ENCODE measurements around the gene GINS2. TPM values are rescaled to one million over a fixed set of nuclear protein-coding genes. Genes with fewer than 3 reads are reported as not detected.

The GINS2 gene
- total RNA-seq, 1 donor from 2014 or later, result 53.7 TPM

DNA sequence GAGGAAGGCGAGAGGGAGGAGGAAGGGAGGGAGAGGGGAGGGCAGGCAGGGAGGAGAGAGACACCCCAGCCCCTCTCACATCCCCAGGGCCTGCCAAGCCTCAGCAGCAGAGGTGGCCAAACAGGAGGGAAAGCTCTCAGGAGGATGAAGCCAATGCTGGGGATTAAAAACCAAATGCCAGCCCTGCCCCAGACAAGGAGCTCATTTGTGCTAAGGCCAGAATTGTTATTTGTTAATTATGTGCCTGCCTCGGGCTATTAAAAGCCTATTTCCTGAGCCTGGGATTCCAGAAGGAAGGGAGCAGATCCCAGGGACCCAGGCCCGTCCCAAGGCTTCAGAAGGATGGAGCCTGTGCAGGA lies 27.9 kb upstream of the GINS2 start:
- intact Hi-C loops (cut with micrococcal nuclease), result no loop called here

DNA sequence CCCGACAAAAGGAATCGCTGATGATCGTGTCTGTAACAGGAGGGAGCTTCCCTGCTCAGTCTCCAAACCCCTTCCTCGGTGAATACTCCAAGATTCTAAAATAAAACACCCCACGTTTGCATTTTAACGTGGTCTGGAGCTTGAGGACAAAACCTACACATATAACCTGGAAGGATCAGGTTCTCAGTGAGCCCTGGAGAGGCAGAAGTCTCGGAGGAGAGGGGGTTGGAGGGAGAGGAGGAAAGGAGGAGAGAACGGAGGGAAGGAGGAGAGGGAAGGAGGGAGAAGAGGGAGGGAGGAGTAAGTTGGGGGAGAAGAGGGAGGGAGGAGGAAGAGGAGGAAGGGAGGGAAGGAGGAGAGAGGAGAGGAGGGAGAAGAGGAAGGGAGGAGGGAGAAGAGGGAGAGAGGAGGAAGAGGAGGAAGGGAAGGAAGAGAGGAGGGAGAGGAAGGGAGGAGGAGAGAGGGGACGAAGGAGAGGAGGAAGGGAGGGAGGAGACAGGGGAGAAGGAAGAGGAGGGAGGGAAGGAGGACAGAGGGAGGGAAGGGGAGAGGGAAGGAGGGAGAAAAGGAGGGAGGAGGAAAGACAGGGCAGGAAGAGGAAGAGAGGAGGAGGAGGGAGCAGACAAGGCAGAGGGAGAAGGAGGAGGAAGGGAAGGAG lies 27.4 kb upstream of the GINS2 start:
- intact Hi-C loops (cut with micrococcal nuclease), result no loop called here

DNA sequence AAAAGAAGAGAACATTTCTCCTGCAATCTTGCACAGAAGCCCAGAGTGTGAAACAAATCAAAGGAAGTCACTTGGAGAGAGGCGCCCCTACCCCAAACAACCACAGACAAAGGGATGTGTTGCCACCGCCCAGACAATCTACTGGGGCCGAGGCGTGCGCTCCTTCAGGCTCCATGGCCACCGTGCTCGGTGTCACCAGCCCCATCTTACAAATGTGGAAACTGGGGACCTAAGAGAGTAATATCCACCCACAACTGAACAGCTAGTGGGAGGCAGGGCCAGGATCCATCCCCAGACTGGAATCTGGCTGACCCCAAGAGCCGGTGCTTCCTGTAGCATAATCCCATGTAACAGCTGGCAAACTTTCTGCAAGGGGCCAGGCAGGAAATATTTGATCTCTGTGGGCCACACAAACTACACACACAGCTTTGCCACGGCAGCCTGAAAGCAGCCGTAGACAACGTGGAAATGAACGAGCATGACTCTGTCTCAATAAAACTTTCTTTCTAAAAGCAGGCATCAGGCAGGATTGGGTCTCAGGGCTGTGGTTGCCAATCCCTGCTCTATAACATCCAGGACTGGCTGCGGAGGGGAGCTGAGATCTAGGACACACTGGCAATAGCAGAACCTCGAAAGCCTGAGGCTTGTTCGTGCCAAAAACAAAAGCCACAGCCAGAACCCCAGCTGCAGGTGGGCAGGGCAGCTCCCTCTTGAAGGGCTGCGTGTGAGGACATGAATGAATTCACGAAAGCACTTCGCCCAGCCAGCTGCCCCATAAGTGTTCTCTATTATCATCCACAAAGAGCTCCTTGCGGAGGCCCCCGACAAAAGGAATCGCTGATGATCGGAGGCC lies 26.6 kb upstream of the GINS2 start:
- intact Hi-C loops (cut with micrococcal nuclease), result no loop called here

DNA sequence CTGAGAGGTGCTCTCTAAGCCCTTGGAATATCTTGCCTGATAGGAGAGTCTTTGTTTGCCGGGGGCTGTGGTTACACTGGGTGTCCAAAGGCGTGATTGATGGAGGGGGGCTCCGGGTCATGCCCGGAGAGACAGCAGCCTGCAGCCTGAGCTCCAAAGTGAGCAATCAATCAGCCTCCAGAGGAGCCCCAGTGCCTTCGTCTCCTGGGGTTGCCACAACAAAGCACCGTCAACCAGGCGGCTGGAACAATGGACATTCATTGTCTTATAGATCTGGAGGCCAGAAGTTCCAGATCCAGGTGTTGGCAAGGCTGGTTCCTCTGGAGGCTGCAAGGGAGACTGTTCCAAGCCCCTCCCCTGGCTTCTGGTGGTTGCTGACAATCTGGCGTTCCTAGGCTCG lies 24.0 kb upstream of the GINS2 start:
- intact Hi-C loops (cut with micrococcal nuclease), result no loop called here

DNA sequence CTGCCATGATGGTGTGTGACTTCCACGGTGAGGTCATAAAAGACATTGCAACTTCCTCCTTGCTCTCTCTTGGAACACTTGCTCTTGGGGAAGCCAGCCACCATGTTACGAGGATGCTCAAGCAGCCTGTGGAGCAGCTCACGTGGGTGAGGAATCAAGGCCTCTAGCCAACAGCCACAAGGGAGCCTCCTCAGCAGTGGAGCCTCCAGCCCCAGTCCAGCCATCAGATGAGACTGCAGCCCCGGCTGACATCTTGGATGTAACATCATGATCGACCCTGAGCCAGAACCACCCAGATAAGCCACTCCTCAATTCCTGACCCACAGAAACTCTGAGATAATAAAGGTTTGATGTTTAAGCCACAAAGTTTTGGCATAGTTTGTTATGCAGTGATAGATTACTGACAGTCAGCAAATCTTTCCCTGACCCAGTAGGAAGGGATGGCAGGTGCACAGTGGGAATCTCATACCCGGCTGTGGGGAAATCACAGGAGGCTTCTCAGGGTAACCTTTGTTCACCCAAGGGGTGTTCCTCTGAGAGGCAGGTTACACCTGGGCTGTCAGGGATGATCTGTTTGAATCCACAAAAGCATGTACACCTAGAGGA lies 23.3 kb upstream of the GINS2 start:
- intact Hi-C loops (cut with micrococcal nuclease), result no loop called here

DNA sequence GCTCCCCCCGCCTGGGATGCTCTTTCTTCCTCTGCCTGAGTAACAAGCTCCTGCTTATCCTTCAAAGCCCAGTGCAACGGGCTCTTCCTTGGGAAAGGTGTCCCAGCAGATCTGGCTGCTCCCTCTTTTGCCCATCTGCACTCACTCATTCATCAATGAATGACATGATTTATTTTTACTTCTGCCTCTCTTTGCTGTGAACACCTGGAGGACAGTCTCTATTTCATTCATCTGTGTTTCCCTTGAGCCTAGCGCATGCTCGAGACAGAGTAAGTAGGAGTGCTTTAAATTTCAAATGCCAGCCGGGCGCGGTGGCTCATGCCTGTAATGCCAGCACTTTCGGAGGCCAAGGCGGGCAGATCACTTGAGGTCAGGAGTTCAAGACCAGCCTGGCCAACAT lies 22.0 kb upstream of the GINS2 start:
- intact Hi-C loops (cut with micrococcal nuclease), result no loop called here

DNA sequence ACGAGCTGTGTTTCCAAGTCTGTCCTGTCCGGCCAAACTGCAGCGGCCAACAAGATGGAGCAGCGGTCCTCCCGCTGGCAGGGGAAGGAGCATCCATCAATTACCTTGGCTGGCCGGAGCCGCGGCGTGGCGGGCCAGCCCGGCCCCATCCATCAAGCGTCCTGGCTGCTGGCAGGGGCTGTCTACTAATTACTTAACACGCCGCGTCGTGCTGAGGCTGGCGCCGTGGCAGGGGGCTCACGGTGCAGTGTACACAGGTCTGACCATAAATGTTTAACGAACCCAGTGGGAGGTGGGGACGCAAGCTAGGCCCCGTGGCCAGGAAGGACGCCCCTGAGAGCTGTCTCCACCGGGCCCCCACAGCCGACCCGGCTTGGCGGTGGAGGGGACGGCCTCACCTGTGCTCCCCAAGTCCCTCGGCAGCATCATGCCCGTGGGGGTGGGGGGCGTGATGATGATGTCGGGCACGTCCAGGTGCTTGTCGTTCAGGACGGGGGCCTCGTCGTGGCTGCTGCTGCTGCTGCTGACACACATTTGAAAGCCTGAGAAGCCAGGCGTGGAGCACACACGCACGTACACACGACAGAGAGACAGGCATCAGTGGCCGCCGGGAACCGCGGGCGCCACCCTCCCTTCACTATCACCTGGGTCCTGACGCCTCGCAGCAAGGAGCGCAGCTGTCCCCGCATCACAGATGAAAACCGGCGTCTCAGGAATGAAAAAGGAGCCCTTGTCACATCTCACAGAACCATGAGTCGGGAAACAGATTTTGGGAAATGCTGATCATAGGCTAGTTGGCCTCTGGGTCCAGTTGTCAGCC lies 21.2 kb upstream of the GINS2 start:
- intact Hi-C loops (cut with micrococcal nuclease), result no loop called here

DNA sequence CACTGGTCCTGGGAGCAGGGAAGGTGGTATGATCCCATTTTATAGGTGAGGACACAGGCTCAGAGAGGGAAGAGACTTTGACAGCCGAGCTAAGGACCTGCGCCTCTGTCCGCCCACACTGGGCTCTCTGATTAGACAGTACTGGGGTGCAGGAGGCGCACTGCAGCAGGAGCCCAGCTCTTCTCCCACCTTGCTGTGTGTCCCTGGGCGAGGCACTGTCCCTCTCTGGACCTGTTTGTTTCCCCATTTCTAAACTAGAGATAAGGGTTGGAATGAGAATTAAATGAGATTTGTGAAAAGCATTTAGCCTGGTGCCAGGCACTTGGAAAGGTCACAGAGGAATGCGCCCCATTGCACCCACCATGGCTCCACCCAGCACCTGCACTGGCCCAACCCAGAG lies 19.6 kb upstream of the GINS2 start:
- intact Hi-C loops (cut with micrococcal nuclease), result no loop called here

DNA sequence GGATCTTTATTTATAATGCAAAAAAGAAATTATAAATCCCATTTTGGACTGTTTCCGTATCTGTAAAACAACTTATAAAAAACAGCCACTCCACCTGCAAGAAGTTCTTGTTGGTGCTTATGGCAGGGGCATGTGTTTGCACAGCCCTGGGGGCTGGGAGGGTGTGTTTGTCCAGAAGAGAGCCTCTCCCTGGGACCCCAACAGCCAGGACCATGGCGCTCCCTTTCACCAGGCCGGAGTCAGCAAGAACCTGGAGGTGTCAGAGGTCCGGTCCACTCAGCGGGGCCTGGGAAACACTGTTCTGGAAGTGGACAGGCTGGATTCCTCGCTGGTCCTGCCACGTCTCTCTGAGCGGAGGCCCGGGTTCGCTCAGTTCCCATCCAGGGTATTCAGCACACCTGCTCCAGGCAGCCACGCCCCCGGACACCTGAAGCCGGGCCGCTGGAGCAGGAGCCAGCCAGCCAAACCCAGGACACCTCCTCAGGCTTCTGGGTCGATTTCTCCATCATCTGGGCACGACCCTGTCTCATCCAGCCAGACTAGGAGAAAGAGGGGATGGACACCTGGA lies 18.9 kb upstream of the GINS2 start:
- intact Hi-C loops (cut with micrococcal nuclease), result no loop called here

DNA sequence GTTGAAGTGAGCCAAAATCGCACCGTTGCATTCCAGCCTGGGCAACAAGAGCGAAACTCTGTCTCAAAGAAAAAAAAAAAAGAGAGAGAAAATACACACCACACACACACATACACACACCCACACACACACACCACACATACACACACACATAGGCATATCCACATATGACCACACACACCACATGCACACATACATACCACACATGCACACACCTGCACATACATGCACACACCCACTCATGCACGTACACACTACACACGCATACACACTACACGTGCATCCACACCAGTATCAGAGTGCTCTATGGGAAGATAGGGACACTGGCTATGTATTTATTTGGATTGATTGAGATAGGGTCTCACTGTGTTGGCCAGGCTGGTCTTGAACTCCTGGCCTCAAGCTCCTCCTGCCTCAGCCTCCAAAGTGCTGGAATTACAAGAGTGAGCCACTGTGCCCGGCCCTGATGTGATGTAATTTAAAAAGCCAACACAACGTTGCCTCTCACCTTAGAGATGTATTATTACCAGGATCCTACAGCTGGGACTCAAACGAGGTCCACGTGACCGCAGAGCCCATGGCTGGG lies 17.8 kb upstream of the GINS2 start:
- intact Hi-C loops (cut with micrococcal nuclease), result no loop called here

DNA sequence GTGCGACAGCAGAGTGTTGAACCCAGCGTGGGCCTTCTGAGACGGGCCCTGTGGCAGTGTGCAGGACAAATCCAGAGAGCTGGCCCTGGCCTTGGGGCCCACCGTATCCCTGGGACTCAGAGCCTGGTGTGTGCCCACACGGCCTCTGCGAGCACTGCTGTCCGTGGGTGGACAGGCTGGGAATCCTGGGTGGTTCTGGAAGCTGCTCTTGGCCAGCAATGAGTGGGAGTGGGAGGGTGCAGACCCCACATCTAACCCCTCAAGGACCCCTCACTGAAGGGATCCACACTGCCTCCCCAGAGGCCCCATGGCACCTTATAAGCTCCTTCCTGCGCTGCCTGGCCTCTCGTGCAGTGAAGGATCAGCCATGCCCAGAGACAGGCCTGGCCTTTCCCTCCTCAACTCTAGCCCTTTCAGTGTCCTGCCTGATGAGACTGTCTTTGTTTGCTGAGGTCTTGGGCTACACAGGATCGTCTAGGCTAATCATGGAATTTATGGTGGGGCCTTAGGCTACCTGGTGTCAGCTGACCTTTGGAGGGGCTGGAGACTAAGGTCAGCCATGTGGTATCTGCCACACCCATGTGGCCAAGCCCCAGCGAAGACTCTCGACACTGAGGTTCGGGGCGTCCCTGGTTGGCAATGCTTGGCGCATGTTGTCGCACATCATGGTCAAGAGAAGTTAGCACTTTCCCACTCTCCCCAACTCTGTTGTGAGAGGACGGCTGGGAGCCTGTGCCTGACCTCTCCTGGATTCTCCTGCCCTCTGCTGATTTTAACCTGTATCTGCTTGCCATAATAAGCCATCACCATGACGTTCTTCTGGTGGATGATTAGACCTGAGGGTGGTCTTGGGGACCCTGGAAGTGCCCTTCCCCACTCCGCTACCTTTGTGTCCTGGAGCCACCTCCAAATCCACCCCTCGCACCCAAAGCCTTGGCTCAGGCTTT lies 16.4 kb upstream of the GINS2 start:
- intact Hi-C loops (cut with micrococcal nuclease), result no loop called here

DNA sequence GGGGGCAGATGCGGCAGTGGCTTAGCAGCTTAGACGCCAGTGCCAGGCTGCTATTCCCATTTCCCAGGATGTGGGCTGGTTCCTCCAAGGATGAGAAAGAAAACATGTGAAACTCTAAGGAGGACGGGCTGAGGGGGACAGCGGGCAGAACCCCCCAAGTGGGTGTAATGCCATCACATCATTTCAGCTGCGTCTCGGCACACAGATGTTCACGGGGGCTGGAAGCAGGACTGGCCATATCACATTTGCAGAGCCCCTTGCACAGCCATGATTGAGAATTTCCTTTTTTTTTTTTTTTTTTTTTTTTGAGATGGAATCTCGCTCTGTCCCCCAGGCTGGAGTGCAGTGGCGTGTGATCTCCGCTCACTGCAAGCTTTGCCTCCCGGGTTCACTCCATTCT lies 15.3 kb upstream of the GINS2 start:
- intact Hi-C loops (cut with micrococcal nuclease), result no loop called here

DNA sequence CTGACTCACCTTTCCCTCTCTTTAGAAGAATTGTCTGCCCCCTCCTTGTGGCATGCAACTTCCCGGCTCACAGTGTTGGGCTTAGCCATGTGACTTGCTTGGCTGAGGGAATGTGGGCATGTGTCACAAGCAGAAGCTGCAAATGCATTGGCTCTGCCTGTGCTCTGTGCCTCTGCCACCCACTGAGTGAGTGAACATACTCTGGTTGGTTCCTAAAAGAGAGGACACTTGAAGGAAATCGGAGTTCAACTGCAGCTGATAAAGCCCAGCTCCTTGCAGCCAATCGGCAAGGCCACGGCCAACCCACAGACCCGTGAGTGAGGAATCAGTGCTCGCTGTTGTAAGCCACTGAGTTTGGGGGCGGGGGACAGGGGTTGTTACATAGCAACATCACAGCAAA lies 10.9 kb upstream of the GINS2 start:
- intact Hi-C loops (cut with micrococcal nuclease), result no loop called here

DNA sequence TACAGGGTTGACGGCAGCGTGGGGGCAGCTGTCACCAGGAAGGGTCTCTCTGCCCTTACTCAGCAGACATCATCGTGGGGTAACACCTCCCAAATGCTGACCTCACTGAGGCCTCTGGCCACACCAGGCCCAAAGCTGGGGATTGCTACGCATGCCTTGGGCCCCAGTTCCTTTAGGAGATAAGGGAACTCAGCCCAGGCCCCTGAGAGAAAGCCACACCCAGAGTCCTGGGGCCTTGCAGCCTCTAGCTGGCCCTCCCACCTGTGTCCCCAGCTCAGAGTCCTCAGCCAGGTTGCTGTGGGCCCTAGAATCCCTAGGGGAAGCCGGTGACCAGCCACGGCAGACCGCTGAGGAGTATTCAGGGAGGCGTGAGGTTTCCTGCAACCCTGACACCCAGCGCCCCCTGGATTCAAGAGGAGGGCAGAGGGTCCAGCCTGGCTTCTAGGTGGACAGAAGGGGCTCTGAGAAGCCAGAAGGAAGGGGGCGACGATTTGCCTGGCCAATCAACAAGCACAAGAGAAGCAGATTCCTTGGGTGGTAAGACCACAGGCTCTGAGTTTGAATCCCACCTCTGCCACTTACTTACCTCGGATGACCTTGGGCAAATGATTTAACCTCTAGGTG lies 10.3 kb upstream of the GINS2 start:
- intact Hi-C loops (cut with micrococcal nuclease), result no loop called here

DNA sequence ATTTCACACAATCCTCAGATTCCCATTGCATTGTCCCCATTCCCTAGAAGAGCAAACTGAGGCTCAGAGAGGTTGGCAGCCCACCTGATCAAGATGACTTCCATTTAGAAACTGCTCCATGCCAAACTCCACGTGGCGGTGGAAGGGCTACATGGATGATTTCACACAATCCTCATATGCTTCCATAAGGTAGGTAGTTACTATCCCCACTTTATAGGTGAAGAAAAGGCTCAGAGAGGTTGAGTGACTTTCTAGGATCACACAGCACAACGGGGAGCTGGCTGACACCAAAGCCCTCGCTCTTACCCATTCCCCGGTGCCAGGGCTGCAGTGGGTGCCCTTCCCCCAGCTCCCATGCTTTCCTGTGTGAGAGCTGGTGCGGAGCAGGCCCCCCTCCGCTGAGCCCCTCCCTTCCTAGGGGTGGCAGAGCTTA lies 9.7 kb upstream of the GINS2 start:
- intact Hi-C loops (cut with micrococcal nuclease), result no loop called here

DNA sequence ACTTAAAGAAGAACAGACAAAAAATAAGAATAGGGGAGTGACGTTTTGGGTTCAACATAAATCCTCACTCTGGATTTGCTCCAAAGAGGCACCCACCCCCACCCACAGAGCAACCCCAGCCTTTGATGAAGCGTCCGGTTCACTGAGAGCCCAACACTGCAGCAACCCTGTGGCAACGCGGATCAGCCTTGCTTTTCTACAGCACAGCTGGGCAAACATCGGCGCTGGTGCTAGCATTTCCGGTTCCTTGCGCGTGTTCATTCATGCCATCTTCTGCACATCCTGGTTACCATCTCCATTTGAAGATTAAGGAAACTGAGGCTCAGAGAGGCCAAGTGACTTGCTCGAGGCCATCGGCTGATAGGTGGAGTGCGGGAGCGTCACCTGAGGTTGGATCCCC lies 8.7 kb upstream of the GINS2 start:
- intact Hi-C loops (cut with micrococcal nuclease), result no loop called here

DNA sequence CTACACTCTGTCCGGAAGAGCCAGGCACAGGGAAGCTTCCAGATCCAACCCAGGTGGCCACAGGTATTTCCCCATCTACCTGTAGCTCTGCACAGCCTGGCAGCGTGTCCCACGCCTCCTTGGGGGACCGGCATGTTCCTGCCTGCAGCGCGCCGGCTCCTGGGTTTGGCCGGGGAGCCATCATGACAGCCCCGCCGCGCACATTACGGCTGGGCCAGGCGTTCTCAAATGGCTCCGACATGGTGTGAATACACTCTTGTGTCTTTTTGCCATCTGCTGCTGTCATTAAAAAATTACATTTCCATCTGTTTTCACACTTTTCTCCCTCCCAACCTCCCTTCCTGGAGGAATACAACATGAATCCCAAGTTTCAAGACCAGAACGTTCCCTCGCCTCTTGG lies 8.0 kb upstream of the GINS2 start:
- intact Hi-C loops (cut with micrococcal nuclease), result no loop called here

DNA sequence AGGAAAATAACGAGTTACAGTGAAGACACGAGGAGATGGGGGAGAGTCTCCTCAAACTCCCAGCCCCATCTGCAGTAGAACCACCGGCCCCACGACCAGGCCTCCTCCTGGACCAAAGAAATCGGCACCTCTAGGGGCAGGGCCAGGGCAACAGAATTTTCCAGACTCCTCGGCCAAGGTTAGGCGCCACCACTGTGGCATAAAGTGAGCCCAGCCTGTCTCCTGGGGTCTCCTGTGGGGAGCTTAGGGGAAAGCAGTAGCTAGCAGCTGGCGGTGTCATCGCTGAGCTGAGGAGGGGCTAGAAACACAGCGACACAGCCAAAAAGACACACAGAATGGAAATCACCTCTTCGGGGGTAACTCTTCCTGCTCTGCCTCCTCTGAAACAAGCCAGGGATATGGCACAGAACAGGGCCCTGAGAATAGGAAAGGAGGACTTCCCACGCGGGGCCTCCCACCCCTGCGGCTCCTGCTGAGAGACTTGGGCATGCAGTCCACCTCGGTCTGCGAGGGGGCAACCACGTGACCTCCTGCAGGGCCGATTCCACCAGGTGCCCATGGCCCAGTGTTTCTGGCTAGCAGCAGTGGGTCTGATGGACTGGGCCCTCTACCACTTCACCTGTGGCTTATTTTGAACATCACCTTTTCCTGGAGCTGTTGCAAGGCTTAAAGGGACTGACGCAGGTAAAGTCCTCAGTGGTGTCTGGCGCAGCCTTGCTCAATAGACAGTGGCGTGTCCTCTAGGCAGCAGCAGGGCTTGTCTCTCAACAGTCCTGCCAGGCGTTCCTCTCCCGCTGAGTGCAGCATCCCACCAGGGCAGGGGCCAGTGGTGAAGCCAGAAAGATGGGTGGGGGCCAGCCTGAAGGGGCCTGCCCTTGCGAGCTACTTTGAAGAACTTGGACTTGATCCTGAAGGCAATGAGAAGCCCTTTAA lies 6.7 kb upstream of the GINS2 start:
- intact Hi-C loops (cut with micrococcal nuclease), result no loop called here
